ENCODE measurements around the gene PPIB.

The PPIB gene

GRCh38 chr15:64162869-64163658, at the start of gene PPIB:
Gene PPIB (minus strand): TSS chr15:64163022. CDS start chr15:64162986, 36 bp downstream.
- in situ Hi-C loops (cut with MboI; ENCODE audit: low sequenced_read_pairs) = no loop called here

DNA sequence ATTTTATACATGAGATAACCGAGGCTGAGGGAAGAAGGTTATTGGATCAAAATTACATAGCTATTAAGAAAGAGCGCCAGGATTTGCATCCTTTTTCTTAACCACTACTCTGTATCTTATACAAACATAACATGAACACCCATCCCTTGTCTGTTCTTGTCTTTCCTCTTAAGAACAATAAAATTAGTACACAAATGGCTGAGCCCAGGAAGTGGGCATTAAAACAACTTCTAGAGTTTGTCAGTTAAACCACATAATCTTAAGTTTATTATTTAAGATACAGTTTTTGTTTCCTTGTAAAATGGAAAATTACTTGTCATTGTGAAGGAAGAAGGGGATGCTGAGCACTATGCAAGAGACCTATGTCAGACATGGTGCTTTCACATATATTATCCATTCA, 48.9 kb upstream of the PPIB start:
- in situ Hi-C loops (cut with MboI; ENCODE audit: low sequenced_read_pairs) = no loop called here

GRCh38 chr15:64210371-64210770, 47.5 kb upstream of the PPIB start:
- in situ Hi-C loops (cut with MboI; ENCODE audit: low sequenced_read_pairs) = no loop called here

- in situ Hi-C loops (cut with MboI; ENCODE audit: low sequenced_read_pairs) = no loop called here
These were observed 47.0 kb upstream of the PPIB start for GRCh38 chr15:64209680-64210334.

DNA sequence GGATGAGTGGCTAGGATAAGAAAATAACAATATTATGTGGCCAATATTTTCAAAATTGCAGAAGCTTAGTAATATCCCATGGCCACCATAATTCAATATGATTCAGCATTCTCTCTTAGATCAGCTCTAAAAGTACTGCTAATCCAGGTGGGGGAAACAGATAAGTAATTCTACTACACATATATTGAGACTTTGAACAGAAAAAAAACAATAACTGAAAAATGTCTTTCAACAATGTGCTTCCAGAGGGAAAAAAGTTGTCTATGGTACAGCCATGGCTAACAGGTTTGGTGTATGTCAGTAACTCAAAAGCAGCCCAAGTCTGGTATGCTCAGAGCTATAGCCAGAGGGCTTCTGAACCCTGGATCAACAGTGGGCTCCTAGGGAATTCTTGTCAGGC, 42.4 kb upstream of the PPIB start:
- in situ Hi-C loops (cut with MboI; ENCODE audit: low sequenced_read_pairs) = no loop called here

- in situ Hi-C loops (cut with MboI; ENCODE audit: low sequenced_read_pairs) = no loop called here
These were observed 34.6 kb upstream of the PPIB start for GRCh38 chr15:64197425-64197824.

- in situ Hi-C loops (cut with MboI; ENCODE audit: low sequenced_read_pairs) = no loop called here
These were observed 31.1 kb upstream of the PPIB start for GRCh38 chr15:64193971-64194370.

DNA sequence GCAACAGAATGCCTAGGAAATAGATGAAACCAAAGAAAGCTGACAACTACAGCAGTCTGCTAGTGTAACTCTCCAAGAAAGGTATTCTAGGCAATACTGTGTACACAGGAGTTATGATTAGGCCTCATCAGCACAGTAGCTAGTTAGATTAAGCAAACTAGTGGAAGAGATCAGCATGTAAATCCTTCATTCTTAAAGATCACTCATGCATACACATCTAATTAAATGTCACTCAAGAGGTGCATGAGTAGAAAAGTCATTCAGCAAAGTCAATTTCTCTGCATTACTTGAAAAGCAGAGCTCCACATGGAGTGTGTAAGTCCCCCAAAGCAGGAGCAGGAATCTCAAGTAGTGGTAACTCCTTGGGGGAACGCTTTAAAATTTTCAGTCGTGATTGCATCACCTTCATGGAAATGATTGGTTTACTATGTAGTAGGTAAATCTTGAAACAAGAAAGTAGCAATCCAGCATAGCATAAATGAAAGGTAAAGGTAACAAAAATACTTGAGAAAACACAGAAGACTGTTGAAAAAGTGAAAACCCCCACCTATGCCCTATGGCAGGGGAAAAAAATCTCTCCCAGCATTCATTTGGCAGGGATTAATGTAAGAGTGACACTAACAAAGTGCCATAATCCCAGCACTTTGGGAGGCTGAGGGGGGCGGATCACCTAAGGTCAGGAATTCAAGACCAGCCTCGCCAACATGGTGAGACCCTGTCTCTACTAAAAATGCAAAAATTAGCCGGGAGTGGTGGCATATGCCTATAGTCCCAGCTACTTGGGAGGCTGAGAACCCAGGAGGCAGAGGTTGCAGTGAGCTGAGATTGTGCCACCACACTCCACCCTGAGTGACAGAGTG, 29.4 kb upstream of the PPIB start:
- in situ Hi-C loops (cut with MboI; ENCODE audit: low sequenced_read_pairs) = no loop called here

- in situ Hi-C loops (cut with MboI; ENCODE audit: low sequenced_read_pairs) = no loop called here
These were observed 24.8 kb upstream of the PPIB start for GRCh38 chr15:64187396-64188191.

DNA sequence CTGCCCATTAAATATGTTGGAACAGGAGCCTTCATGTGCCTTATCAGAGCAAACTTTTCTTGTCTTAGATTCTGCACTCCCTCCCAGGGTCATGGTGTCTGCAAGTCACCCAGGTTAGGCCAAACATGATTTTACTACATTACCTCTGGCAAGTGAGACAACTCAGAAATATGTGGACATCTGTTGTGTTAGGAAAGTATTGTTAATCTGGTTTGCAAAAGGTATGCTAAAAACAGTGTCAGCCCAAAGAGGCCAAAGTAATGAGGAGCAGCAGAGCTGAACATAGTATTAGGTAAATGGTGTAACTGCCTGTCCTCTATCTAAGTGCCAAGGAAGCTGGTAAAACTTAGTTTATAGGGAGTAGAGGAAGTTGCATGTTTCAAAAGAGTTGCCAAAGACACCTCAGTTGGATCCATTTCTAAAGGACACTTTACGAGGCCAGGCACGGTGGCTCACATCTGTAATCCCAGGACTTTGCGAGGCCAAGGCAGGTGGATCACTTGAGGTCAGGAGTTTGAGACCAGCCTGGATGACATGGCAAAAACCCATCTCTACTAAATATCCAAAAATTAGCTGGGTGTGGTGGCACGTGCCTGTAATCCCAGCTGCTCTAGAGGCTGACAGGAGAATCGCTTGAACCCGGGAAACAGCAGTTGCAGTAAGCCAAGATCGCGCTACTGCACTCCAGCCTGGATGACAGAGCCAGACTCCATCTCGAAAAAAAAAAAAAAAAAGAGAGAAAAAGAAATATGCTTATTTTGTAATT, 22.5 kb upstream of the PPIB start:
- in situ Hi-C loops (cut with MboI; ENCODE audit: low sequenced_read_pairs) = no loop called here

- in situ Hi-C loops (cut with MboI; ENCODE audit: low sequenced_read_pairs) = no loop called here
These were observed 20.1 kb upstream of the PPIB start for GRCh38 chr15:64182859-64183370.

DNA sequence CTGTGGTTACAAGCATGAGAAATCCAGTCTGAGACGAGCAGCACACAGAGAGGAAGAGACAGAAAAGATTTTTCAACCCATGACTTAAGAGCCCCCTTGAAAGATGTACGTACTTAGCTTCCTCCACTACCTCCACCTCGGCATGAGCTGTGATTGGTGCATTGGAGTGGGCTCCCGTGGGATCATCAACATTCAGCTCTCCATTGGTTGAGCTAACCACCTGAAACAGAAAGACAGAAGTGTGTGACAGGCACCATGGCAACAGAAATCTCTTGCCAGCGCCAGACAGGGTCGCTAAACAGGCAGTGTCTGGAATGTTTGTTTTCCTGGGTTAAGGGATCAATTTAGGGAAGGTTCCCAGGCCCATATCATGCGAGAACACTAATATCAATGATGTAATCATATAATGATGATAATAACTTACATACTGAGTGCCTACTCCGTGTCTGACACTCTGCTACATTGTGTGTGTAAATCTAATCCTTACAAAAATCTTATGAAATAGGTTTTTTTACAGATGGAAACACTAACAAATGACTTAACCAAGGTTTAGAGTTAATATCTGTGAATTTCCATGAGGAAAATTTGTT, 17.5 kb upstream of the PPIB start:
- in situ Hi-C loops (cut with MboI; ENCODE audit: low sequenced_read_pairs) = no loop called here

DNA sequence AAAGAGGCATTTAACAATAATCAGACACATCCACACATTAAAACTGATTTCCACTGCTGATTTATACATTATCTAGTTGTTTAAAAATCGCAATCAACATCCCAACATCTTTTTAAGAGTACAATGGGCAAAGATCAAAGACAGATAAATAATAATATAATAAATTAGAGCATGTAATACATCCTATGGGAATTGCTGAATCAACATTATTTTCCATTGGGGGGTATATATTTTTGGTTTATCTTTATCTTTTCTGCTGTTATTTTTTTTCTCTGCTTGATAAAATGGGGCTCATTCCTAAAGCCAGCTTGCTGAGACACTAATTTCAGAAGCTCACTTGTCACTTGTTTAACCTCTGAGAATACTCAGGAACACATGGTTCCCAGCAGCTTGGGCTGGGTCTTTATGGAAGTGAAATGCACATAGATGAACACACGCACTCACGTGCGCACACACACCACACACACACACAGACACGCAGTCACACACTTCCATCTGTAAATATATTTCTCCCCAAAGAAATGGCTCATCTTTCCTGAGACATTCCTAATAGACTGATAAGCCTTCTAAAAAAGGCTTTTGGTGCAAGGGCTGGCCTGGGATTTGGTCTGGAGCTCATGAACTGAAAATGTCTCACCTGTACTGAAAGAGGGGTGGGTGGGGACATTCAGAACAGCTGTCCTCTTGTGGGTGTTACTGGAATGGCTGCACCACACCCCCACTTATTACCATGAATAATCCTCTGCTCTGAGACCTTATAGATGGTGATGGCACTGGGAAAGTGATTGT, 3.5 kb upstream of the PPIB start:
- in situ Hi-C loops (cut with MboI; ENCODE audit: low sequenced_read_pairs) = no loop called here

DNA sequence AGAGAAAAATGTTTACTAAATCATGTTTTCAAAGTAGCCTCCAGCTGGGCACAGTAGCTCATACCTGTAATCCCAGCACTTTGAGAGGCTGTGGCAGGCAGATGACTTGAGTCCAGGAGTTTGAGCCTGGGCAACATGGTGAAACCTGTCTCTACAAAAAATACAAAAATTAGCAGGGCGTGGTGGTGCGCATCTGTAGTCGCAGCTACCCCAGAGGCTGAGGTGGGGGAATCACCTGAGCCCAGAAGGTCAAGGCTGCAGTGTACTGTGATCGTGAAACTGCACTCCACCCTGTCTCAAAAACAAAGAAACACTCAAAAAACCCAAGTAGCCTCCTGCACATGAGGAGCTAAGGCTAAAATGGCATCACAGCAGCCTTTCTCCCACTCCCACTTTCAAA, 1.6 kb upstream of the PPIB start:
- in situ Hi-C loops (cut with MboI; ENCODE audit: low sequenced_read_pairs) = no loop called here

GRCh38 chr15:64163659-64164362, 989 bp upstream of the PPIB start:
- in situ Hi-C loops (cut with MboI; ENCODE audit: low sequenced_read_pairs) = no loop called here

DNA sequence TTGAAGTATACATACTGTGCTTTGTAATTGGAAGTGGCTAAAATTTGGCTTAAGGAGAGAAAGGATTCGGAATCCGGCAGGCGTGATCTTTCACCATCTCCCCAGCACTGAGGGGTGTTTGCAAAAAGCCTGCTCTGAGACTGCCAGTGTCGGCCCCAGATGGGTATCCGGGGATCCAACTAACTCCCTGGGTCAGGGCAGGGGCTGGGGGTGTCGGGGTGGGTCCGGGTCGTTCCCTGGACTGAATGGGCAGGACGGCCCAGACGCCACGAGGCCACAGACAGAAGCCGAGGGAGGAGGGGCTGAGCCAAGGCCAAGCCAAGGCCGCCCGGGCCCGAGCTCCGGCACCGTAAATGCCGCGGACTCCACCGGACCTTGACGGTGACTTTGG, 349 bp downstream of the PPIB start:
- in situ Hi-C loops (cut with MboI; ENCODE audit: low sequenced_read_pairs) = no loop called here

- in situ Hi-C loops (cut with MboI; ENCODE audit: low sequenced_read_pairs) = no loop called here
These were observed 939 bp downstream of the PPIB start for GRCh38 chr15:64161688-64162477.

Data from HL-60/S4 (cell line).